ENCODE measurements around the gene ACOX3.

DNA sequence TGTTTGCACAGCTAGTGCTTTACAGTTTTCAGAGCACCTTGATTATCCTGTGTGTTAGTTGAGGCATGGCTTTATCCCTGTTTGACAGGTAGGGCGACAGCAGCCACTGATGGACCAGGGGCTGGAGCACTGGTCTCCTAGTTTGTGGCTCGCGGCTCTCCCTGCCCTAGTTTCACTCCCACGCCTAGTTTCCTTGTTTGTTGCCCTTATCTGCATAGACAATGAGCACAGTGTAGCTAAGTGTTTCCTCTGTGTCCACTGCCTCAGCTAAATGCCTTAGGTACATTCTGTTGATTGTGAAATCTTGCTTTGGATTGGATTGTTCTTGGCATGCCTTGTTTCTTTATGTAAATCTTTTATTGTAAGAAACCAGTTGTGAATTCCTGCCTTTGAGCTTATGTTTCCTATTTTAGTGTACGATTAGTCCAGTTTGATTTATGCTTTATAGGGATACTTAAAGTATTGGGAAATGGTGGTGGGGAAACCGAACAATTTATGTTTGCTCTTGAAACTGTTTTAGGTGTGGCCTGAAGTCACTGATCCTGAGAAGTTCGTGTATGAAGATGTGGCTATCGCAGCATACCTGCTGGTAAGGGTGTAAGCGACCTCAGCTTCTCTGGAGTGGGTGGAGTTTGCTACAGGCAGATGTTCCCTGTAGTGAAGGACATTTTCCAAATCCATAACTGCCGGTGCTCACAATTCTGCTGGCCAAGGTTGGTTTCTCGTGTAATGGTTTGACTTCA lies 11.1 kb upstream of the ACOX3 start:
- TF ChIP-seq POLR2A (IDR thresholded peaks at IDR 0.05) (no peak), CTCF (IDR thresholded peaks at IDR 0.05 in 4 of 5, conservative IDR thresholded peaks at IDR 0.05 in 1 of 5) (no peak)
